GM18511 (cell line): ENCODE data around the gene NEK10.

Source experiments
- ATAC-seq: cut with Tn5 transposase; IDR thresholded peaks from one replicate; pipeline ENCODE4 v1.9.1; 2021; ENCODE audit warnings: mild to moderate bottlenecking, moderate library complexity; ENCODE audit not compliant: unreplicated experiment

The NEK10 gene

DNA sequence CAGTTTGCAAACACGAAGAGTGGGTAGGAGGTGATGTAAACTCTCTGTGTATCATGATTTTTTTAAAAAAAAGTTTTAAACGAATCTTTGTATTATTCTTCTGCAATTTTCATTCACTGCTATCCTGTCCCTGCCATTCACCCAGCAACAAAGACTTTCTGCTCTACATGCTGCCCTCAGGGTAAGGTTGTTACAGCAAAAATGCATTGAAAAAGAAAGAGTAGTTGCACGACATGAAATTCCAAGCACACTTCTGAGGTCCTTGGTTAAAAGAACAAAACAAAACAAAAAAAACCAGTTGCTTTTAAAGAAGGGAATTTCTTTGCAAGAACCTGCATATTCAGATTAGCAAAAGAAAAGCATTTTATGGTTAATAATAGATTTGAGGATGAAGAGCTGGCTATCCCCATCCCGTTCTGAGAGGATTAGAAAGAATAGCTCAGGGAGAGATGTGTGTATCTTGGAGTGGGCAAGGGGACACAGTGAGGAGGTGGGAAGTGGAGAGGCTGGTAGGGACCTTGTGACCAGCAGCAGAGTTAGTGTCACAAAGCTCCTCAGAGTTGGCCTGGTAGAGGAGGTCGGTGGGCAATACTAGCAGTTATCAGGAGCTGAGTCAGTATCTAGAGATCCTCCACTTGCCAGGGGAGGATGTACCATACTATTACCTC, 290.8 kb downstream of the NEK10 start:
- ATAC-seq: no peak

DNA sequence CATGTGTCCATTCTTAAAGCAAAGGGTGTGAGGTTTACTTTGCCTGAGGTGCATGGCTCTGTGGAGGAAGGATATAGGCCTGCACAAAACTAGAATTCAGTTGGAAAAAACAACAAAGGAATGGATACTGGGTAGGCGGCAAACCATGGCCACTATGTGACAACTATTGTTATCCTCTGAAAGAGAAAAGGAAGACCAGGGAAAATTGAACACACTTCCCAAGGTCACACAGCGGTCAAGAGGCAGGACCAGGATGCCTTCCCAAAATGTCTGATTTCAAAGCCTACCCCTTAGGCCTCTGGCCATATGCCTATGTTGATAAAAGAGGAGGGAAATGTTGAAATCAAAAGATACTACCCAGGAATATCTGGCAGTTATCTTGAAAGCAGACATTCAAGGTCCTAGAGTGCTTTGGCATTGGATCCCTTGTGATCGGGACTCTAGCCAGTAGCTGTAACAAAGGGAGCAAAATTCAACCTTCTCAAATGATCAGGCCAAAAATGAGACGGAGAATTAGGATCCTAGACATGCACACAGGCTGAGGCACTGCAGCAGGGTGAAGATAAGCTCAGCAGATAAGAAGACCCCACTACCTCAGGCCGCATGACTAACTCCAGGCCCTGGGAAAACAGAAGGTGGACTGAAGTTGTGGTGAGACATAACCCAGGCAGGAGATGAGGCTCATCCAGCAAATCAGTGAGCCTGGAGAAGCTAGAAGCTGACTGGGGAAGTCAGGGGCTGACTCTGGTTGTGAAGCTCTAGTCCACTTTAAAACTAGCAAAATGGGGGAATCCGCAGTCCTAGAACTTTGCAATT, 292.2 kb downstream of the NEK10 start:
- no peak for ATAC-seq

DNA sequence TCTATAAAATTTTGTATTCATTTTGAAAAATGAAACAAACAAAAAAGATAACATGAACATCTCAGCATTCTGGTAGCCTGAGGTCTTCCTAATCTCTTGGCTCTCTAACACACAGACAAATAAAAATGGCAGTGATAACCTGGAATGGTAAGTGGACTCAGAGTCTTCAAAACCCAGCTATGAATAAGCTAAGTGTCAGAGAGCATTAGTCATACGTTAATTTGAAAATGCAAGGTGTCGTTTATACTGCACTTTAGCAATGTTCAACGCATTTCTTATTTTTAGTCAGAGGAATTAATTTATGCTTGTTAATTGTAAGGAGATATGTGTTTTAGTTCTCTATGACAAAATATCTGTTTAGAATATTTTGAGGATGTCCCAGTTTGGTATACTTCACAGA, 294.3 kb downstream of the NEK10 start:
- no peak for ATAC-seq

- no peak for ATAC-seq
These were observed 295.3 kb downstream of the NEK10 start for GRCh38 chr3:27073912-27074311.

- no peak for ATAC-seq
These were observed 296.2 kb downstream of the NEK10 start for GRCh38 chr3:27072810-27073651.

DNA sequence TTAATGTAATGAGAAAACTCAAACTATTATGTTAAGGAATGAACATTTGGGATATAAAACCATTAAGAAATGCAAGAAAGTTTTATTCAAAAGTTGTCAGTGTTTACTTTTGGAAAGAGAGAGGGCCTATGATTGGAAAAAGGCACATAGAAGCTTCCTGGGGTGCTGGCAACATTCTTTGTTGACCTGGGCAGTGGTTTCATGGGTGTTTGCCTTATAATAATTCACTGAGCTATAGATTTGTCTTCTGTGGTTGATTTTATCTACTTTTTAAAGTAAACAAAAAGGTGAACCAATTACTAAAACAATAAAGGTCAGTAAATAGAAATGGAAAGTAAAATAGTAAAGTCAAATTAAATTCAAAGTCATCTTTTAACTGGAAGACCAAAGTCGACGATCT, 308.8 kb downstream of the NEK10 start:
- ATAC-seq: no peak
